ENCODE data around the gene HPSE2. TPM values are rescaled to one million over a fixed set of nuclear protein-coding genes. Genes with fewer than 3 reads are reported as not detected.

HPSE2 gene
- total and polyA plus RNA-seq, 2 experiments from 2014 or later, result 0.10 to 0.24 TPM

DNA sequence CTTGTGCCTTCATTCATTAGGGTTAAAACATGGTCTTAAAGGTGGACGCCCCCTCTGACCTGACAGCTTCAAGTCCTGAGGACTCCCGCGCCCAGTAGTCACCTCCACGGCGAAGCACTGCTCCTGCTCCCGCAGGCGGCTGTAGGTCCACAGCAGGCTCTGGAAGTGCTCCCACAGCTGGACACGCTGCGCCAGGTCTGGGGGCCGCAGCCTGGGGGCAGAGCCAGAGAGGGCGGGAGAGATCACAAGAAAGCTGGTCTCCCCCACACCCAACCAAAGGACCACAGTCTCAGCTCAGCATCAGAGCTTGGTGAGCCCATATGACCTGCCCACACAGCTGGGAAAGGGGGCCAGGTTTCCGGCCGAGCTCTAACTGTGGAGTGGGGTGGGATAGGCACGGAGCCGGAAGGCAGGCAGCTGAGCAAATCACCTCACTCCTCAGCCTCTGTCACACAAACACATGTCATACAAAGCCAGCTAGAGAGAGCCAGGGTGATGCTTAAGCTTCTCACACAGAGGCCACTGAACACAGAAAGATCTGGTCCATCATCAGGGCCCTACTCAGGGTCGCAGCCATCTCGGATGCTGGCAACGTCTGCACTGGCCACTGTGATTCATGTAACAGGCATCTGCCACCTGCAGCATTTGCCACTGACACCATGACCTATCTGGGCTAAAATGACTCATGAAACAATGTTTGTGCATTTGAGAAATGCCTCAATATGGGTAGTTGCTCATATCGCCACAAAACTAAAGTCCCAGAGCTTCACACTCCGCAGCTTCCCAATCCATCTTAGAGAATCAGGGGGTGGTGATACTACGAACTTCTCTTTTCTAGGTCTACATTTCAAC is 801.5 kb downstream of the HPSE2 start:
- H3K9me2 ChIP-seq (ENCODE audit: insufficient read depth), result no peaks in the 10 kb centered on the region
- H4K20me1 ChIP-seq (replicated peaks; ENCODE audit: insufficient read depth), result 0 out of 2 replicates have a peak, but pooled peaks cover 3% of the 10 kb centered on the region
- no peak overlapping the region for H3K4me2 ChIP-seq
- H3F3A ChIP-seq (replicated peaks; ENCODE audit: low read depth), result no peaks in the 10 kb centered on the region
- no peaks in the 10 kb centered on the region for H3K27me3 ChIP-seq (ENCODE audit: insufficient read depth)
- TF ChIP-seq, protein P1, sequence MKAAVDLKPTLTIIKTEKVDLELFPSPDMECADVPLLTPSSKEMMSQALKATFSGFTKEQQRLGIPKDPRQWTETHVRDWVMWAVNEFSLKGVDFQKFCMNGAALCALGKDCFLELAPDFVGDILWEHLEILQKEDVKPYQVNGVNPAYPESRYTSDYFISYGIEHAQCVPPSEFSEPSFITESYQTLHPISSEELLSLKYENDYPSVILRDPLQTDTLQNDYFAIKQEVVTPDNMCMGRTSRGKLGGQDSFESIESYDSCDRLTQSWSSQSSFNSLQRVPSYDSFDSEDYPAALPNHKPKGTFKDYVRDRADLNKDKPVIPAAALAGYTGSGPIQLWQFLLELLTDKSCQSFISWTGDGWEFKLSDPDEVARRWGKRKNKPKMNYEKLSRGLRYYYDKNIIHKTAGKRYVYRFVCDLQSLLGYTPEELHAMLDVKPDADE (IDR thresholded peaks at IDR 0.05), result no peak
- TF ChIP-seq ZNF114 (CRISPR knock-in tag; IDR thresholded peaks at IDR 0.05) (no peak), CTCF (conservative IDR thresholded peaks at IDR 0.05; ENCODE audit: low read depth in 2 of 2) (no peak), JUNB (IDR thresholded peaks at IDR 0.05; ENCODE audit: unreplicated experiment) (no peak), NANOG (IDR thresholded peaks at IDR 0.05; ENCODE audit: borderline replicate concordance) (no peak), POLR2AphosphoS5 (IDR thresholded peaks at IDR 0.05; ENCODE audit: low read depth) (no peak), EZH2 (IDR thresholded peaks at IDR 0.05; ENCODE audit: low read depth, unreplicated experiment) (no peak), EZH2phosphoT487 (IDR thresholded peaks at IDR 0.05; ENCODE audit: unreplicated experiment) (no peak), ZNF331 (CRISPR knock-in tag; IDR thresholded peaks at IDR 0.05; ENCODE audit: low read depth) (no peak), STAT1 (IDR thresholded peaks at IDR 0.05; ENCODE audit: unreplicated experiment) (no peak), ZNF462 (CRISPR knock-in tag; IDR thresholded peaks at IDR 0.05) (no peak), CREB1 (CRISPR knock-in tag; IDR thresholded peaks at IDR 0.05; ENCODE audit: low read depth) (no peak)
- TF ChIP-seq, protein P2, sequence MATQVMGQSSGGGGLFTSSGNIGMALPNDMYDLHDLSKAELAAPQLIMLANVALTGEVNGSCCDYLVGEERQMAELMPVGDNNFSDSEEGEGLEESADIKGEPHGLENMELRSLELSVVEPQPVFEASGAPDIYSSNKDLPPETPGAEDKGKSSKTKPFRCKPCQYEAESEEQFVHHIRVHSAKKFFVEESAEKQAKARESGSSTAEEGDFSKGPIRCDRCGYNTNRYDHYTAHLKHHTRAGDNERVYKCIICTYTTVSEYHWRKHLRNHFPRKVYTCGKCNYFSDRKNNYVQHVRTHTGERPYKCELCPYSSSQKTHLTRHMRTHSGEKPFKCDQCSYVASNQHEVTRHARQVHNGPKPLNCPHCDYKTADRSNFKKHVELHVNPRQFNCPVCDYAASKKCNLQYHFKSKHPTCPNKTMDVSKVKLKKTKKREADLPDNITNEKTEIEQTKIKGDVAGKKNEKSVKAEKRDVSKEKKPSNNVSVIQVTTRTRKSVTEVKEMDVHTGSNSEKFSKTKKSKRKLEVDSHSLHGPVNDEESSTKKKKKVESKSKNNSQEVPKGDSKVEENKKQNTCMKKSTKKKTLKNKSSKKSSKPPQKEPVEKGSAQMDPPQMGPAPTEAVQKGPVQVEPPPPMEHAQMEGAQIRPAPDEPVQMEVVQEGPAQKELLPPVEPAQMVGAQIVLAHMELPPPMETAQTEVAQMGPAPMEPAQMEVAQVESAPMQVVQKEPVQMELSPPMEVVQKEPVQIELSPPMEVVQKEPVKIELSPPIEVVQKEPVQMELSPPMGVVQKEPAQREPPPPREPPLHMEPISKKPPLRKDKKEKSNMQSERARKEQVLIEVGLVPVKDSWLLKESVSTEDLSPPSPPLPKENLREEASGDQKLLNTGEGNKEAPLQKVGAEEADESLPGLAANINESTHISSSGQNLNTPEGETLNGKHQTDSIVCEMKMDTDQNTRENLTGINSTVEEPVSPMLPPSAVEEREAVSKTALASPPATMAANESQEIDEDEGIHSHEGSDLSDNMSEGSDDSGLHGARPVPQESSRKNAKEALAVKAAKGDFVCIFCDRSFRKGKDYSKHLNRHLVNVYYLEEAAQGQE (IDR thresholded peaks at IDR 0.05; ENCODE audit: unreplicated experiment), result no peak
- peaks cover 5% of the 10 kb centered on the region for H3K27me3 Mint-ChIP-seq (ENCODE audit: insufficient read depth, low read depth, poor library complexity)
- ATAC-seq (no peak), DNase-seq (ENCODE audit: low spot score) (no peak)
- H3K4me1 ChIP-seq (ENCODE audit: insufficient read depth), result no peaks in the 10 kb centered on the region
- H3K27ac ChIP-seq (ENCODE audit: low read depth), result no peak overlapping the region
- H3K79me2 ChIP-seq (replicated peaks; ENCODE audit: insufficient read depth), result no peaks in the 10 kb centered on the region
- H3K4me1 Mint-ChIP-seq, result peaks cover 6% of the 10 kb centered on the region; the same call in 2 of the 3 replicates
- peaks cover 34% of the 10 kb centered on the region for H3K9me3 Mint-ChIP-seq
- H2AFZ ChIP-seq, result no peak overlapping the region
- H3K27ac Mint-ChIP-seq, result no peak overlapping the region
- no peak overlapping the region for H3K4me3 Mint-ChIP-seq
- peaks cover 87% of the 10 kb centered on the region for H3K36me3 Mint-ChIP-seq (ENCODE audit: low read depth)
- peaks cover 13% of the 10 kb centered on the region for H3K36me3 ChIP-seq (ENCODE audit: insufficient read depth)
- no peak overlapping the region for H3K4me3 ChIP-seq

Measured in GM23338 (cell line).